Activated CD8-positive, alpha-beta memory T cell treated with anti-CD3 and anti-CD28 coated beads, Interleukin-2, amount 50 U/mL, for 24 hours (primary cell): ENCODE data around the gene NLGN4Y.

ENCODE experiments used
- DNase-seq: peaks from one replicate; pipeline ENCODE4 v3.0.0-alpha.2; 2020; ENCODE audit errors: extremely low read depth

NLGN4Y gene

DNA sequence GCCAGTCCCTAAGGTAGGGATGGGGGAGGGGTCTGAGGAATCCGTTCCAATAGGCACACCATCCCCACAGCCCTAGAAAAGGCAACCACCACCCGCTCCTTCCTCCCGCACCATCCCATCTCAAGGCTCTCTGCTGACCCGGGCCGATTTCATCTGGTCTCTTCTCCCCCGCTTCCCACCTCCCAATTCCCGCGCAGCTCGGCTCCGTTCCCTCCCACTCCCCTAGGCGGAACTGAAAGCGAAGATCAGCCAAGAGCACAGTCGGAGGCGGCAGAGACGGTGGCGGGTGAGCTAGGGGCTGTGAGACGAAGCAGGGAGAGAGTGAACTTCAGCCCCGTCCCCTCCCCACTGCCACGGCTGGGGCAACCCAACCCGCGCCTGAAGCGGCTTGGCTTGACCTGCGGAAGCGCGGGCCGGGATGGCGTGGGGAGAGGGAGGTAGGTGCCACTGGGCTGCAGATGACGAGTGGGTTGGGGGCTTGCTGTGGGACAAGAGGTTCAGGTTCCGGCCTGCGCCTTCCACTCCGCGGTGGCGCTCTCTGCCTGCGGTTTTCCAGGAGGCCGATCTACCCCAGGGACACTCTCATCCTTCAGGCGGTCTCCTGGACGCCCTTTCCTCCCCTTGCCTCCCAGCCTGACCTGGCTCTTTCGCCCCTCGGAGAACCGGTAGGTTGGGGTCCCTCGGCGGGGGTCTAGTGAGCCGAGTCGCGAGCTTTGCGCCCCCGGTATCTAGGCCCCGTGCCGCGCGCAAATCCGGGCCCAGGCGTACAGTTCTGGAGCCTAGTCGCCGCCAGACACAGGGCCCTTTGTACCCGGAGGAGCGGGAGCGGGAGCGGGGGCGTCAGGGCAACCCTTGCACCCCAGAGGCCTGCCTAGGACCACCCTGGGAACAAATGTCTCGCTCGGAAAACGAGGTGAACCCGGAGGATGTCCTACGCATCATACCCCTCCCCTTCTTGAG lies at the start of gene NLGN4Y:
TSS of gene NLGN4Y (plus strand) at position 258 of the 960 bp plus-strand sequence. CDS start 97,591 bp downstream, outside the sequence.
- no peak for DNase-seq

DNA sequence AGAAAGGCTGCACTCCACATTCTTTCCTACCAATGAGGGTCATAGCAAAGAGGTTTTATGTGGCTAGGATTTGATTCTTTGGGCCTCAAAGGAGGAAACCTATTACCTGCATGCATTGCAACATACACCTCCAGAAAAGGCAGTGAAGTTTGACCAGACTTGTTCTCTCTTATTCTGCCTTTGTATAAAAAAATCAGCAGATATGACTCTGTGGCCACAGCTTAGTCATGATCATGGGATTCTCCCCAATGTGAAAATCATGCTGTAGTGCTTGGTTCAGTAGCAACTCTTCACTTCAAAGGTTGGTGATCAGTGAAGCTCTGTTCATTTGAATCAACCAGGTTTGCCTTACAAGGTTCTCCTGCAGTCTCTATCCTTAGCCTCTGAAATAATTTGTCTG lies 38.4 kb upstream of the NLGN4Y start:
- no peak for DNase-seq

DNA sequence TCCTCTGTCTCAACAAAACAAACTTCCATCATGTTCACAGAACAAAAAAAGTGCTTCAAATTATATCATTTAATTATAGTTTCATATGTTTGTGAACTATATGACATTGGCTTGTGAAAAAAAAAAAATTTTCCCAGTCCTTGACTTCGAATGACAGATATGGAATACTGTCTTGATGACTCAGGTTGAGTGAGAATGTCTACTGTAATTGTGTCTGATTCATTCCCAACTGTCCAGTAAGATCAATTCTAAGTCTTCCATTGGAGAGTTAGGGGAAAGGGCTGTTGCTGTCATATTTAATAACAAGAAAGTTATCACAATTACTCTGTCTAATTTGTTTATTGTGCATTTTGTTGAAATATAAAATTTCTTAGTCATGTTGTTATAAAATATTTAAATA lies 34.1 kb upstream of the NLGN4Y start:
- DNase-seq = no peak

- DNase-seq = no peak
These were observed 26.3 kb upstream of the NLGN4Y start for GRCh38 chrY:14498071-14498470.

GRCh38 chrY:14504592-14504991 lies 19.7 kb upstream of the NLGN4Y start:
- no peak for DNase-seq

- DNase-seq = no peak
These were observed 1.9 kb upstream of the NLGN4Y start for GRCh38 chrY:14522379-14522950.

DNA sequence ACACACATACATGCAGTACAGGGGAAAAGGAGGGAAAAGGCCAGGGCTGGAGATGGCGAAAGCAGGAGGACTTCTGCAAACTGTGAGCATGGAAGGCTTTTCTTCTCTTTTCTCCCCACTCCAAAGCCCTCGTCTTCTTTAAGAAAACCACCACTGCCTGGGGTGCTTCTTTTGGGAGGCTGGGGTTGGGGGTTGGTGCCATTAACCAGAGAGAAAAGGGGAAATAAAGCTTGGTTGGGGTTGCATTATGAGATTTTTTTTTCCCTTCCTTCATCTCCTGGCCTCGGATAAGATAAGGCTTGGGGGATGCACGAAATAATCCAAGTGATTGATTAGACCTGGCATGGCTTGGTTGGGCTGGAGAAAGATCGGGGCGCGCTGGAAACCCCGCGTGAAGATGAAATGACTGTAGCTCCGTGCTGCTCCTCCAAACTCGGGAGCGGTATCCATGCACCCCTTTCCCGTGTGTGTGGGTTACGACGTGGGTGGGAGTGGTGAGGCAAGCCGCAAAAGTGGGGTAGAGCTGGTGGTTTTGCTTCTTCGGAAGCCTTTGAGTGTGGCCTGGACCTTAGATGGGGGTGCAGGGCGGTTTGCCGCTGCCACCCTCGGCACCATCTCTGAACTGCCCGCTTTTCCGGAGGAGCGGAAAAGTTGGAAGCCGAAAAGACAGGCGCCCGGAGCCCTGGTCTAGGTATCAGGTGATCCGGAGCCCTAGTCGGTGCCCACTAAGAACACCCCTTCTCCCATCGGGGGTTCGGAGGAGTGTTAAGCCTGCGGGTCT lies 648 bp upstream of the NLGN4Y start:
- DNase-seq = no peak

DNA sequence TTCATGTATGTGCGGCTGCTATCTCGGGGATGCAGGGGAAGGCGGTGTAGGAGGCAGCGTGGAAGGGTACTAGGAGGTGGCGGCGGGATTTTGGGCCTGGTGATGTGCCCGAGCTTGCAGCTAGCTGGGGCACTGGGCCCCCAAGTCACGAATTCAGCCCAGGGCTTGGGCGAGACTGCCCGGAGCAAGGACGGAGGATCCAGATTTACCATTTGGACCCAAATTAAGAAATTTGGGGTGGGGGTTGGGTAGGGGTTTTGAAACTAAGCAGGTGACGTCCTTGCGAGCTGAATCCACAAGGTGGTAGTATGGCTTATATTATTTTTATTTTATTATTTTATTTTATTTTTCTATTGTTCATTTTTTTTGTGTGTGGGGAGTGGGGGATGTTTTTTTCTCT lies 986 bp downstream of the NLGN4Y start:
- no peak for DNase-seq

- no peak for DNase-seq
These were observed 4.0 kb downstream of the NLGN4Y start for GRCh38 chrY:14528361-14528760.

DNA sequence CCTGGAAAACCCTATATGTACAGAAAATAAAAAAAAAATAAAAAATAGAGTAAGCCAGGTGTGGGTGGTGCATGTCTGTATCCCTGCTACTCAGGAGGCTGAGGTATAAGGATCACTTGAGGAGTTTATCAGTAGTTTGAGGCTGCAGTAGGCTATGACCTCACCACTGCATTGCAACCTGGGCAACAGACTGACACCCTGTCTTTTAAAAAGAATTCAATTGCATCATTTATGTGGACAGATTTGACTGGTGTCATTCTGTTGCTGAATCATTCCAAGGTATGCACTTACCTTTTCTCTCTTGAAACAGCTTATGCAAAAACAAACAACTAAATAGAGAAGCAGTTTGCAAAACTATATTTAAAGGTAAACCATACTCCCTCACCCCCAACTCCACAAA lies 12.4 kb downstream of the NLGN4Y start:
- no peak for DNase-seq

GRCh38 chrY:14543506-14543905 lies 19.2 kb downstream of the NLGN4Y start:
- no peak for DNase-seq

DNA sequence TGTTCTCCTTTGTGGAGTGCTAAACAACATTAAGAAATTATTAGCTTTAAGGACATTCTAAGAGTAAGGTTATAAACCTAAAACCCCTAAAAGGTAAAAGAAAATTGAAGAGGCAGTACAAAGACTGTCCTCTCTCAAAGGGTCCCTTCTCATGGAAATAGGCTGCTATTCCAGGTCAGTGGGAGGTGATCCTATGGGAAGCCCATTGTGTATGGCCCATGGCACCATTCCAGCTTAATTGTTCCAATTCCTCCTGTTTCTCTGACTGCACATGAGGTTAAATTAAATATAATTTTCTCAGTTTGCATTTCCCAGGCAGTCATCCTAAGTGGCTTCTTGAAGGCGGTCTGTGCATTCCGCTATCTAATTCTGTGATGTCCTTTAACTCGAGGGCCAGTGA lies 57.0 kb downstream of the NLGN4Y start:
- DNase-seq = no peak

DNA sequence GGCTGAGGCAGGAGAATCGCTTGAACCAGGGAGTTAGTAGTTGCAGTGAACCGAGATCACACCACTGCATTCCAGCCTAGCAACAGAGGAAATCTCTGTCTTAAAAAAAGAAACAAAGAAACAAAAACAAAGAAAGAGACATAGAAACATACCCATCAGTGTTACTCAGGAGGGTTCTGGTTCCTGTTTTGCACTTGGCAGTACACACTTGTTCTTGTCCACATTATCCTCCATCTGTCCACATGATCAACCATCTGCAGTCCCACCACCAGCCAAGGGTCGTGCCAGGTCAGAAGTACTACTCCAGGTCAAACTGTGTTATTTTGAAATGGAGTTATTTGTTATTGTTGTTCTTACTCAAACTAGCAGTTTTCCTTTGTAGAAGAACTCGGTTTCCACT lies 62.4 kb downstream of the NLGN4Y start:
- no peak for DNase-seq

- DNase-seq = no peak
These were observed 77.0 kb downstream of the NLGN4Y start for GRCh38 chrY:14601372-14601771.

GRCh38 chrY:14617625-14618024 lies 93.3 kb downstream of the NLGN4Y start:
- DNase-seq = no peak

DNA sequence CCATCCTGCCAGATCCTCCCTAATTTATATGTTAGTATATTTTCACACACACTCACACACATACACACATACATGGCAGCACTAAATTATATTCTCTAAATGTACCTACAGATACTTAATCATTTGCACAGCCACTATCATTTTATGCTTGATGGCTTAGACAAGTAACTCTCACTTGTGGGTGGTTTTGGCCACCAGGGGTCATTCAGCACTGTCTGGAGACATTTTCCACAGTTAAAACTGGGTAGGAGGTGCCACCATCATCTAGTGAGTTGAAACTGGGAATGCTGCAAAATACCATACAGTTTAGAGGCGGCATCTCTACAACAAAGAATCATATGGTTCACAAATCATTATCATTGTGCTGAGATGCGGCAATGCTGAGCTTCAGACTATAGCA lies 94.2 kb downstream of the NLGN4Y start:
- no peak for DNase-seq

- no peak for DNase-seq
These were observed 103.9 kb downstream of the NLGN4Y start for GRCh38 chrY:14628208-14628607.

DNA sequence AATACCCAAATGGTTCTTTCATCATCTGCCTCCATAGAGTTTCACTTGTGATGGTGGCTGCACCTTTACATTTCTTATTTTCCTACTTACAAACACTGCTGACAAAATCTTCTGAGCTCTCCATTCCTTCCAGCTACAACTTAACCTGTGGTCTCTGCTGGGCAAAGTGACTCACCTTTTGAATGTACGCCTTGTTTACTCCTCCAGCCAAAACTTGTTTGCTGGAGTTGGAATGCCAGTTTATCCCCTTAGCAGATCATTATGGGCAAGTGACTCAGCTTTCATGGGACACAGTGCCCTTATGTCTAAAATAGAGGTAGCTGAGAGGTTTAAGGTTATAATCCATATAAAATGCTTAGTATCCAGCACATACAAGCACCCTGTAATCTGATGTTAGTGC lies 107.3 kb downstream of the NLGN4Y start:
- no peak for DNase-seq

GRCh38 chrY:14633718-14634117 lies 109.4 kb downstream of the NLGN4Y start:
- DNase-seq = no peak

DNA sequence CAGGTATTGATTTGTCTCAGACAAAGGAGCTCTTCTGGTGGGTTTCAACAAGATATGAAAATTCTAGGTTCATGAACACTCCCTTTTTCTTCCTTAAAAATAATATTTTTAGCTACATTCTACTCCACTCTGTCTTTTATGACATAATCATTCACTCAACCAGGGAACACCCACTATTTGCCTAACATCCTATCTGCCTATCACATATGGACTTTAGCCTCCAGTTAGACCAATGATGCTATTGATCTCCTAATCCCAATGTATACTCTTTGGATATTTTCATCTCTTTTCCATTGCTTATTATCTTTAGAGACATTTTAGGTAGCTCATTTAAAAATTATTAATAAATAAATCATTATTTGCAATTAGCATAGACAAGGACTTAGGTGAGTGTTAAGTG lies 110.6 kb downstream of the NLGN4Y start:
- no peak for DNase-seq

- DNase-seq = no peak
These were observed 113.2 kb downstream of the NLGN4Y start for GRCh38 chrY:14637551-14637950.

DNA sequence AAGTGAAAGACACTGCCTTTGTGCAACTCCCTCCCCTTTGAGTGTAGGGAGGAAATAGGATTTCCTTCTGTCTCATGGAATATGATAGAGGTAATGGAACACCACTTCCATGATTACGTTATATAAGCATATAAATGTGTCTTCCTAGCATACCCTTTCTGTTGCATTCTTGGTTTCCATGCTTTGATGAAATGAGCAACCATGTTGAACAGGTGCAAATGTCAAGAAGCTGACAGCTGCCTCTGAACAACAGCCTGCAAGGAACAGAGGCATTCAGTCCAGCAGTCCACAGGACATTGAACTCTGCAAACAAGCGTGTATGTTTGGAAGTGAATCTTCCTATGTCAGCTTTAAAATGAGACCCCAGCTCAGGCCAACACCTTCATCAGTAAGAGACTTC lies 117.5 kb downstream of the NLGN4Y start:
- DNase-seq = no peak
